Measurements from ENCODE around the gene PEAK3.

PEAK3 gene

GRCh38 chr19:2232286-2233151 is 49.5 kb downstream of the PEAK3 start:
- H3K36me3 ChIP-seq (replicated peaks): peaks cover 52% of the 10 kb centered on the region
- no peak for DNase-seq
- in situ Hi-C loops (cut with HindIII; ENCODE audit: low pct_ligation_motif_present, low sequenced_read_pairs): no loop called here
- TF ChIP-seq, protein P1, sequence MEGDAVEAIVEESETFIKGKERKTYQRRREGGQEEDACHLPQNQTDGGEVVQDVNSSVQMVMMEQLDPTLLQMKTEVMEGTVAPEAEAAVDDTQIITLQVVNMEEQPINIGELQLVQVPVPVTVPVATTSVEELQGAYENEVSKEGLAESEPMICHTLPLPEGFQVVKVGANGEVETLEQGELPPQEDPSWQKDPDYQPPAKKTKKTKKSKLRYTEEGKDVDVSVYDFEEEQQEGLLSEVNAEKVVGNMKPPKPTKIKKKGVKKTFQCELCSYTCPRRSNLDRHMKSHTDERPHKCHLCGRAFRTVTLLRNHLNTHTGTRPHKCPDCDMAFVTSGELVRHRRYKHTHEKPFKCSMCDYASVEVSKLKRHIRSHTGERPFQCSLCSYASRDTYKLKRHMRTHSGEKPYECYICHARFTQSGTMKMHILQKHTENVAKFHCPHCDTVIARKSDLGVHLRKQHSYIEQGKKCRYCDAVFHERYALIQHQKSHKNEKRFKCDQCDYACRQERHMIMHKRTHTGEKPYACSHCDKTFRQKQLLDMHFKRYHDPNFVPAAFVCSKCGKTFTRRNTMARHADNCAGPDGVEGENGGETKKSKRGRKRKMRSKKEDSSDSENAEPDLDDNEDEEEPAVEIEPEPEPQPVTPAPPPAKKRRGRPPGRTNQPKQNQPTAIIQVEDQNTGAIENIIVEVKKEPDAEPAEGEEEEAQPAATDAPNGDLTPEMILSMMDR (IDR thresholded peaks at IDR 0.05; ENCODE audit: low read depth, low read length, missing control alignments): peak; percentile 29
- H3K27me3 ChIP-seq (replicated peaks): no peaks in the 10 kb centered on the region
- no peak overlapping the region for H3K27ac ChIP-seq
- no peak overlapping the region for H3K4me3 ChIP-seq (ENCODE audit: low read depth, low read length)

- no peak for DNase-seq
- Histone ChIP-seq H3K36me3 (replicated peaks) (peaks cover 55% of the 10 kb centered on the region), H3K27ac (no peak overlapping the region), H3K27me3 (replicated peaks) (no peaks in the 10 kb centered on the region), H3K4me3 (ENCODE audit: low read depth, low read length) (no peak overlapping the region)
- TF ChIP-seq, protein P1 (IDR thresholded peaks at IDR 0.05; ENCODE audit: low read depth, low read length, missing control alignments): peak; percentile 25
- in situ Hi-C loops (cut with HindIII; ENCODE audit: low pct_ligation_motif_present, low sequenced_read_pairs): no loop called here
Measured at GRCh38 chr19:2231621-2232221, 50.3 kb downstream of the PEAK3 start.

- Histone ChIP-seq H3K27ac (no peak overlapping the region), H3K36me3 (replicated peaks) (peaks cover 62% of the 10 kb centered on the region), H3K27me3 (replicated peaks) (no peaks in the 10 kb centered on the region), H3K4me3 (ENCODE audit: low read depth, low read length) (no peak overlapping the region)
- in situ Hi-C loops (cut with HindIII; ENCODE audit: low pct_ligation_motif_present, low sequenced_read_pairs): no loop called here
- TF ChIP-seq, protein P1 (IDR thresholded peaks at IDR 0.05; ENCODE audit: low read depth, low read length, missing control alignments): no peak
- no peak for DNase-seq
Measured at GRCh38 chr19:2230807-2231533, 51.0 kb downstream of the PEAK3 start.

DNA sequence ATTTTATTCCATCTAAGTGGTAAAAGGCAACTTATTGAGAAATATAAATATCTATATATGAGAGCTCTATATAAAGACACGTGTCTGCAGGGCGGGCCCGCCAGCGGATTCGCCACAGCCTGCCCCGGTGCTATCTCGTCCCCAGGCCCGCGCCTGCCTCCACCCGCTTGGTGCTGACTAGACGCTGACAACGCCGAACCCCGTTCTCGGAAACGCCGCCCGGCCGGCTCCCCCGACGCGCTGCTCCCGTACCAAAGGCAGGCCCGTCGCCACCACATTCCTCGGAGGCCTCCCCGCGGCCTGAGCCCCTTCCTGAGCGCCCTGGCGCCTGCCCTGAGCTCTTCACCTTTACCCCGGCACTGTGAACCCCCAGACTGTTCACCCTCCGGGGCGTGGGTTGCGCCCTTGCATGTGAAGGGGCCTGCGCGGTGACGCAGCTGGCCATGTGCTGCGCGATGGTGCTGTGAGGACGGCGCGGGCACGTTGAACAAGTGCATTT is 51.9 kb downstream of the PEAK3 start:
- Histone ChIP-seq H3K27ac (no peak overlapping the region), H3K4me3 (ENCODE audit: low read depth, low read length) (no peak overlapping the region), H3K36me3 (replicated peaks) (peaks cover 68% of the 10 kb centered on the region), H3K27me3 (replicated peaks) (no peaks in the 10 kb centered on the region)
- no peak for DNase-seq
- TF ChIP-seq, protein P1 (IDR thresholded peaks at IDR 0.05; ENCODE audit: low read depth, low read length, missing control alignments): no peak
- in situ Hi-C loops (cut with HindIII; ENCODE audit: low pct_ligation_motif_present, low sequenced_read_pairs): no loop called here

DNA sequence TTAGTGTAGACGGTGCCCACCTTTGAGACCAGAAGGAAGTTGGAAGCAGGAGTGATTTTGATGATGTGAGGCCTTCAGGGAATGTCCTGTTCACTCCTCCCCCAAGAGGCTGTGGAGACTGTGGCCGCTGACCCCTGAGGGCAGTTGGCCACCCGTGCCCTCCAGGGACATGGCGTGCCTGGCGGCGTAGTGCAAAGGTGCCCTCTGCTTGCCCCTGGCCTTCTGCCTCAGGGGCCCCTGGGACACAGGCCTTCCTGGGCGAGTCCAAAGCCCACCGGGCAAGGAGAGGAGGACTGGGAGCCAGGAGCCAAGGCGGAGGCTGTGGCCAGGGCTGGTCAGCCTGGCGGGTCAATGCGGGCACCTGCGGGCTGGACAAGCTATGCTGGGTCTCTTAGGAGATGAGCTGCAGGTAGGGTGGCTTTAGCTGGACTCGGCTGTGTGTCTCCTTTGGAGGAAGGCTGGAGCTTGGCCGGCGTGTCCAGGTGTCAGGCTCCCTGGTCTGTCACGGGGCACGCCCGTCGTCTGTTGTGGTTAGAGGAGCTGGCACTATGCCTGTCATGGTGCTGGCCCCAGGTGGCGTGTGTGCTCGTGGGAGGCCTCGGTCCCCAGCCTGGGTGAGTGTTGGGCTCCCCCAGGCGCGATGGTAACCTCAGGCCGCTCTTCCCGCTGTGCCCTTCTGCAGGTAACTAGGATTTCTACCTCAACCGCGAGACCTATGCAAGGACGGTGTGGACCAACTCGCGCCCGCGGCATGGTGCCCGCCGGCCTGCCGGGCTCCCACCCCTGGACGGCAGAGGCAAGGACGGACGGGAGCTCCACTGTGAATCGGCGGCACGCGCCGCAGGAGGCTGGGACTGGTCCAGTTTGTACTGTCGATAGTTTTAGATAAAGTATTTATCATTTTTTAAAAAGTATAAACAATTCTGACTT is 52.6 kb downstream of the PEAK3 start:
- in situ Hi-C loops (cut with HindIII; ENCODE audit: low pct_ligation_motif_present, low sequenced_read_pairs): no loop called here

More for the DNA sequence above, 52.6 kb downstream of the PEAK3 start:
- H3K27ac ChIP-seq: no peak overlapping the region
- TF ChIP-seq, protein P1 (IDR thresholded peaks at IDR 0.05; ENCODE audit: low read depth, low read length, missing control alignments): no peak
- no peak for DNase-seq
- no peaks in the 10 kb centered on the region for H3K27me3 ChIP-seq (replicated peaks)
- no peak overlapping the region for H3K4me3 ChIP-seq (ENCODE audit: low read depth, low read length)
- peaks cover 73% of the 10 kb centered on the region for H3K36me3 ChIP-seq (replicated peaks)
